A673 (cell line): Measurements from ENCODE around the gene PNMT.

Source experiments
- CTCF ChIP-seq: fragments of 300-800, 200-600 bp; sonication (generic); conservative IDR thresholded peaks from 2 replicates; pipeline ENCODE4 v1.5.1; 2017; ENCODE audit warnings: low read depth, mild to moderate bottlenecking, antibody characterized with exemption, low read length, moderate library complexity, mixed read lengths
- EZH2 ChIP-seq: fragments of 200-600 bp; sonication (generic); IDR thresholded peaks from 2 replicates; pipeline ENCODE4 v1.6.1; 2017; ENCODE audit warnings: borderline replicate concordance, low read depth, mild to moderate bottlenecking, mixed read lengths, antibody characterized with exemption, low read length; ENCODE audit not compliant: poor library complexity, severe bottlenecking

GRCh38 chr17:39674179-39674578, 5.9 kb downstream of the PNMT start:
- TF ChIP-seq CTCF (no peak), EZH2 (no peak)
